ENCODE results near the gene STK4. TPM values are rescaled to one million over a fixed set of nuclear protein-coding genes. Genes with fewer than 3 reads are reported as not detected.

The STK4 gene
- total and polyA plus RNA-seq, 2 of the 8 experiments (the other 6 are each of a cell fraction or from before 2014, with no cell fraction given): 12.0 to 34.3 TPM

DNA sequence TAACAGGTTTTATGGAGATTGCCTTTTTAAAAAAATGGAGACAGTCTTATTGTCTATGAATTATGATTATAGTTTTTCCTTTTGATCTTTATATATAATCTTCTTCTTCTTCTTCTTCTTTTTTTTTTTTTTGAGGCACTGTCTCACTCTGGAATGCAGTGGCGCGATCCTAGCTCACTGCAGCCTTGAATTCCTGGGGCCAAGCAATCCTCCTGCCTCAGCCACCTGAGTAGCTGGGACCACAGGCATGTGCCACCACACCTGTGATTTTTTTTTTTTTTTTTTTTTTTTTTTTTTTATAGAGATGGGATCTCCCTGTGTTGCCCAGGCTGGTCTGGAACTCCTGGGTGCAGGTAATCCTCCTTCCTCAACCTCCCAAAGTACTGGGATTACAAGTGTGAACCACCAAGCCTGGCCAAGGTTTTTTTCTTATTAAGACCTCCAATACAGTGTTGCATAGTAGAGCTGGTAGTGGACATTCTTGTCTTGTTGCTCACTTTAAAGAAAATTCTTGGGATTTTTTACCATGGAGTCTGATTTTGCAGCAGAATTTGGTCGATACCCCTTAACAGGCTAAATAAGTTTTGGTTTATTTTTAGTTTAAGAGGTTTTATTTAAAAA lies 46.5 kb downstream of the STK4 start:
- POLR2A ChIA-PET (ENCODE audit: partially characterized antibody): interaction anchor here (0.6 to 1.1 kb wide), 2 partner anchors 83 to 102 kb away, joined by 3 to 4 read pairs; no protein-coding TSS in a partner anchor
- Histone ChIP-seq H4K91ac (replicated peaks; ENCODE audit: insufficient read length, low read length) (no peak overlapping the region), H4K8ac (ENCODE audit: extremely low read depth, insufficient read depth, low read length) (no peak overlapping the region), H4K20me1 (replicated peaks in 1 of 2; ENCODE audit: control insufficient read depth in 1 of 2, insufficient read depth in 2 of 2, low read length in 2 of 2) (no peaks in the 10 kb centered on the region), H3K18ac (ENCODE audit: extremely low read depth, low read length) (no peak overlapping the region), H3K4me2 (ENCODE audit: insufficient read depth in 1 of 2, low read depth in 2 of 2, low read length in 2 of 2) (no peak overlapping the region), H2BK12ac (ENCODE audit: low read depth, low read length) (no peak overlapping the region), H3K79me2 (ENCODE audit: control insufficient read depth in 1 of 2, insufficient read depth in 2 of 2, low read length in 2 of 2) (0 out of 4 replicates have a peak, but pooled peaks cover 0 to 4% of the 10 kb centered on the region in 2 experiments), H3K56ac (replicated peaks; ENCODE audit: insufficient read length, low read depth, low read length) (no peak overlapping the region), H2BK20ac (ENCODE audit: low read length) (no peak overlapping the region), H3K14ac (ENCODE audit: insufficient read length) (no peak overlapping the region), H3K9me3 (ENCODE audit: insufficient read depth in 2 of 2, low read depth in 1 of 2, low read length in 1 of 2) (no peaks in the 10 kb centered on the region), H2BK5ac (ENCODE audit: low read depth, low read length) (no peak overlapping the region), H3K27ac (ENCODE audit: low read depth, low read length) (no peak overlapping the region), H3K4ac (replicated peaks; ENCODE audit: insufficient read length, low read depth, low read length) (no peak overlapping the region), H2AK5ac (ENCODE audit: low read depth, low read length) (no peak overlapping the region), H3K9ac (replicated peaks in 1 of 4; ENCODE audit: extremely low read depth in 1 of 4, low read depth in 3 of 4, low read length in 3 of 4) (no peak overlapping the region), H2AFZ (ENCODE audit: low read length) (no peak overlapping the region), H4K5ac (ENCODE audit: insufficient read length, low read depth, low read length) (no peak overlapping the region), H2BK120ac (replicated peaks; ENCODE audit: low read depth, low read length) (no peak overlapping the region), H2BK15ac (ENCODE audit: low read length) (no peak overlapping the region), H3K4me3 (ENCODE audit: extremely low read depth in 1 of 4, insufficient read depth in 2 of 4, low read depth in 3 of 4, low read length in 4 of 4) (no peak overlapping the region), H3K23me2 (ENCODE audit: low read depth, low read length) (no peaks in the 10 kb centered on the region), H3K4me1 (replicated peaks in 1 of 4; ENCODE audit: control insufficient read depth in 3 of 4, insufficient read depth in 4 of 4, low read length in 3 of 4) (peaks cover 0 to 7% (median 0%) of the 10 kb centered on the region in 4 experiments; a peak in 3 of 7 replicates), H3K23ac (ENCODE audit: insufficient read length) (no peak overlapping the region), H3K36me3 (ENCODE audit: control insufficient read depth in 2 of 4, insufficient read depth in 4 of 4, low read length in 3 of 4) (no peaks in the 10 kb centered on the region; a peak in 2 of 8 replicates), H3K27me3 (replicated peaks in 1 of 4; ENCODE audit: control insufficient read depth in 3 of 4, extremely low read depth in 1 of 4, insufficient read depth in 3 of 4, low read length in 3 of 4) (no peaks in the 10 kb centered on the region), H3K79me1 (ENCODE audit: low read depth, low read length) (no peaks in the 10 kb centered on the region)
- FAIRE-seq: no peak
- DNase-seq (ENCODE audit: low read depth in 1 of 2, low spot score in 2 of 2): no peak
- 100% methylated on average over 1 of the region's 3 CpGs; no CpG with 5 or more reads in 1 of the 2 experiments for WGBS, 2 experiments (ENCODE audit: extremely low coverage in 1 of 2, insufficient coverage in 1 of 2, insufficient read length in 1 of 2, insufficient replicate concordance in 2 of 2, low coverage in 1 of 2, low lambda C conversion rate in 2 of 2, missing lambda C conversion rate in 1 of 2)
- CTCF ChIA-PET (ENCODE audit: partially characterized antibody): interaction anchor here (0.6 to 4.5 kb wide), 12 partner anchors 22 to 480 kb away, joined by 3 to 31 read pairs (median 7); no protein-coding TSS in a partner anchor
- TF ChIP-seq RFX5 (IDR thresholded peaks at IDR 0.05; ENCODE audit: borderline replicate concordance, low read depth, low read length): no peak
- peak; percentile 41; the same call in 1 of the 2 replicates for TF ChIP-seq TEAD4 (IDR thresholded peaks at IDR 0.05; ENCODE audit: low read depth, low read length)

All from H1 (cell line).